ENCODE data around the gene TEX54.
"Not testable (repeated sequence)": the region's sequence is repeated elsewhere in the genome, so short reads cannot be mapped to it uniquely, and the experiment has no call there.

Gene TEX54

GRCh38 chr11:62832336-62833234 lies at the start of gene TEX54:
Gene TEX54, minus strand, starts transcription at chr11:62832841.
- peak in 1 of 2 experiments; percentile 81 for DNase-seq

GRCh38 chr11:62882431-62882749 lies 49.7 kb upstream of the TEX54 start:
- no peak for DNase-seq

- peak; percentile 90 to 94 for DNase-seq
These were observed 49.2 kb upstream of the TEX54 start for GRCh38 chr11:62881579-62882430.

- peak; percentile 77 to 81 for DNase-seq
These were observed 48.4 kb upstream of the TEX54 start, which contains the start of gene SLC3A2 for GRCh38 chr11:62880803-62881578. Gene SLC3A2, plus strand, starts transcription at chr11:62880896. Its CDS starts 128 bp downstream, at chr11:62881024.

GRCh38 chr11:62880231-62880802 lies 47.7 kb upstream of the TEX54 start:
- DNase-seq: peak; percentile 69 to 73

GRCh38 chr11:62879235-62879978 lies 46.8 kb upstream of the TEX54 start:
- peak in 1 of 2 experiments; percentile 12 for DNase-seq

- DNase-seq: no peak
These were observed 44.1 kb upstream of the TEX54 start for GRCh38 chr11:62876712-62877111.

- DNase-seq: no peak
These were observed 43.2 kb upstream of the TEX54 start for GRCh38 chr11:62875698-62876478.

- DNase-seq: no peak
These were observed 42.2 kb upstream of the TEX54 start for GRCh38 chr11:62874851-62875250.

GRCh38 chr11:62865635-62866034 lies 33.0 kb upstream of the TEX54 start:
- no peak for DNase-seq

GRCh38 chr11:62863687-62864335 lies 31.2 kb upstream of the TEX54 start:
- DNase-seq: no peak

- DNase-seq: not testable (repeated sequence)
These were observed 29.0 kb upstream of the TEX54 start for GRCh38 chr11:62861564-62862192.

- no peak for DNase-seq
These were observed 28.4 kb upstream of the TEX54 start for GRCh38 chr11:62860835-62861563.

GRCh38 chr11:62859281-62859703 lies 26.7 kb upstream of the TEX54 start:
- not testable (repeated sequence) for DNase-seq

GRCh38 chr11:62858201-62858600 lies 25.6 kb upstream of the TEX54 start:
- no peak for DNase-seq

GRCh38 chr11:62857541-62857982 lies 24.9 kb upstream of the TEX54 start:
- DNase-seq: no peak

- peak; percentile 21 to 39 for DNase-seq
These were observed 23.8 kb upstream of the TEX54 start for GRCh38 chr11:62856333-62856895.

GRCh38 chr11:62855571-62856332 lies 23.1 kb upstream of the TEX54 start:
- peak; percentile 94 to 95 for DNase-seq
